T follicular helper cell (primary cell): Measurements from ENCODE around the gene NSRP1.
"Not testable (repeated sequence)": the region's sequence is repeated elsewhere in the genome, so short reads cannot be mapped to it uniquely, and the experiment has no call there.

Source experiments
- DNase-seq: peaks from one replicate; pipeline ENCODE4 v3.0.0-alpha.2; 2020; ENCODE audit warnings: low read depth

The NSRP1 gene

DNA sequence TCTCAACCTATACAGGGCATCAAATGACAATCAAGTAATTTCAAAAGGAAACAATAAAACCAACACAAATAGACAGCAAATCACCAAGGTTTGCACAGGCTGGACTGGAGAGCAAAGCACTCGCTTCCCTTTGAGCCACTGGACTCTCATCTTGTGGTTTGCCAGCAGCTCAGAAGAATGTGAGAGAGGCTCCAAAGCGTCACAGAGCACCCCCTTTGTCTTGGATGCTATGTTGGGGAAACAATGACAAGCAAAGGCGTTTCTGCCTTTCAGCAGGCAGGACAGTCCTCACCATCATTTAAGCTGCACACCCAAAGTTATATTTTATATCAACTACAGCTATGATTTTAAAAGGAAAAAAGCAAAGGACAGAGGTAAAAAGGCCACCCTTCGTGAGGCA lies 105.6 kb downstream of the NSRP1 start:
- DNase-seq, result no peak

DNA sequence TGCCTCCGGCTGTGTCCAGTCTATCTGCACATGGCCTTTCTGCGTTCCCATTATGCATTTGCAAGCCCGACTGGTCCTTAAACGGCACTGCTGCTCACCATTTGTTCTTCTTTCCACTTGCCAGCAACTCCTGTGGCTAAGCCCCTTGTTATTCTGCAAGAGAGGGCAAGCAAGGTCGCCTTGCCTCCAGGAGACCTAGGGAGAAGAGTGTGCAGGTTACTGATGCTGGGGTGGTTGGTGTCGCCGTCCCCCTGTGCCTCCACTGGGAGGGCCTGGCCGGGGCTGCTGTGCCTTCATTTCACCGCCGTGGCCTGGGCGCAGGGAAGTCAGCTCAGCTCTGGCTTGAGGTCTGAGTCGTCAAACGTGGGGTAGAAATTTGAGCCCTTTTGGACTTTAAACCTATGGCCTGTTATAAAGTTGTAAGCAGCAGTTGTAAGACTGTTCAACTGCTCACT lies 106.1 kb downstream of the NSRP1 start:
- DNase-seq, result no peak

DNA sequence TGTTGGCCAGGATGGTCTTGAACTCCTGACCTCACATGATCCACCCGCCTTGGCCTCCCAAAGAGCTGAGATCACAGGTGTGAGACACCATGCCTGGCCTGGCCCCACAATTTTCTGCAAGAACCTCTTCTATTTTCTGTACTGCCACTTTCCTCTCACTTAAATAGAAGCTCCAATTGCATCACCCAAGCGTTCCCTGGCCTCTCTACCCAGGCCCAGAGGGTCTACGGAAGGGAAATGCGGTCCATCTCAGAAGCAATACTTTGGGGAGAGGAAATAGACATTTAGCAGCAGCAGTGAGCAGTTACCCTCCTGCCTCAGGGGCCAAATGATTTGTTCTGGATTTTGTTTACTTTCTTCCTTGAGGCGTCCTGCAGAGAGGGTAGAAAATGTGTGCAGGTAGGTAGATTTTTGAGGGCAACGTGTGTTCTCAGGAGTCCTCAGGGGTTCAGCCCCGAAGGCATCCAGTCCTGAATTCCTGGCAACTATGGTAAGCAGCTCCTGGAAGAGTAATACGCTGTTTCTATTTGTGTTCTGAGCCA lies 107.9 kb downstream of the NSRP1 start:
- no peak for DNase-seq

DNA sequence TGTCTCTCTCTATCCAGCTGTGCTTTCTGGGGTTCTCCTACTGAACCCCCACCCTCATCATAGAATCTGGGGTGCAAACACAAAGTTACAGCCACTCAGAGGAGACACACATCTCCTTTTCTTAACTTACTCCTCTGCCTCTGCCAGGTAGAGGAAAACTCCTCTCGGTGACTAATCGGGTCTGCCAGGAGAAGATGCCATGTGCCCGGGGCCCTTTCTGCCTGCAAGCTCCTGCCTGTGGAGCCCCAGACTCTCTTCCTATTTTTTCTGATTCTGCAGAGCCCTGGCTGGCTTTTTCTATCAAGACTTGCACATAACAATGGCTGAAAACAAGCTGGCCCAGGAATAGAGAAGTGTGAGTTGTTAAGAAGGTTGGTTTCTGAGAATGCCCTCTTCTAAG lies 108.5 kb downstream of the NSRP1 start:
- no peak for DNase-seq

DNA sequence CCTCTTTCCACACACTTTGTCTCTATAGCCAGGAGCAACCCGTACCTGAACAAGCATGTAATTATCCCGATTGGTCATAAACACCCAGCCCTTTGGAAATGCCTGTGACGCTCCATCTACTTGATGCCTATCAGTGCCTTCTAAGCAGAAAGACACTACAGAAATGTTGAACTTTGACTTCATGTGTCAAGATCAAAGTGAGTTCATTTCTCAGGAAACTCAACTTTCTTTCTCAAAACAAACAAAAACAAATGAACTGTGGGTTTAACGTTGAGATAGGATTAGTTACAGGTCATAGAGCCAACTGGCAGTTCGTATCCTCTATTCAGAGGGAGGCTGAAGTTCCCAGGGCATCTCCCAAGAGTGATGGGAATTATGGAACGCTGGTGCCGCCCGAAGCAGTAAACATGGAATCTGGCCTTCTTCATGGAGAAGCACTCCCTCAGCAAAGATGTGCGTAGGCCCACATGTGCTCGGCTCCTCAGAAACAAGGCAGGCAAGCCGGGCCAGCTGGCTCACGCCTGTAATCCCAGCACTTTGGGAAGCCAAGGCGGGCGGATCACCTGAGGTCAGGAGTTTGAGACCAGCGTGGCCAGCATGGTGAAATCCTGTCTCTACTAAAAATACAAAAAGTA lies 109.4 kb downstream of the NSRP1 start:
- no peak for DNase-seq

DNA sequence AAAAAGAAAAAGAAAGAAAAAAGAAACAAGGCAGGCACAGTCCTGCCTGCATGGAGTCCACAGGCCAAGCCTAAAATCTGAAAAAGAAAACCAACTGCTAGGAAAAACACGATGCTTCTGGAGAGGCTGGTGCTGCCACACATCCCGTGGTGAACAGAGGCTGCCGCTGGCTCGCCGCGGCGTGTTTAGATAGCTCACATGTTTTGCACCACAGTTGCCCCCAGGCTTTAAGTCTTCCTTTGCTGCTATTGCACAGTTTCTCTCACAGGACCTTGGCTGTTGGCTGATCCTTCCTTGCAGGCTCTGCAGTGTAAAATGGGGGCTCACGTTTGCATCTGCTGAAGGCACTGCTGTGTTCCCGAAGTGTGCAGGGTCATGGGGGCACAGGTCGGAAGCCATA lies 110.3 kb downstream of the NSRP1 start:
- DNase-seq, result no peak

DNA sequence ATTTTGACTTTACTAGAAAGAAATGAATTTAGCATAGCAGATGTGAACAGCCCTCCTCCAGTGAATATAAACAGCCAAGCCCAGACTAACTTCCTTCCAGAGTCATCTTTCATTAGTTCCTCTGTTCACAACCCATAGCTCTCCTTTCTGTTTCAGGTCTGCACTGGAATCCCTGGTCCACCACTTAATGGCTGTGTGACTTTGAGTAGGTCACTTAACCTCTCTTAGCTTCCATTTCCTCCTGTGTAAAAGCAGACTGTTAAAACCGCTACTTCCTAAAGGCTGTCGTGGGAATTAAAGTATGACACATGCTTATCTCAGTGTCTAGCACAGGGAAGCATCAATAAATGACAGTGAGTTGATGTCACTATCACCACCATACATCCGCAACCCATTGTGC lies 111.4 kb downstream of the NSRP1 start:
- DNase-seq, result no peak

DNA sequence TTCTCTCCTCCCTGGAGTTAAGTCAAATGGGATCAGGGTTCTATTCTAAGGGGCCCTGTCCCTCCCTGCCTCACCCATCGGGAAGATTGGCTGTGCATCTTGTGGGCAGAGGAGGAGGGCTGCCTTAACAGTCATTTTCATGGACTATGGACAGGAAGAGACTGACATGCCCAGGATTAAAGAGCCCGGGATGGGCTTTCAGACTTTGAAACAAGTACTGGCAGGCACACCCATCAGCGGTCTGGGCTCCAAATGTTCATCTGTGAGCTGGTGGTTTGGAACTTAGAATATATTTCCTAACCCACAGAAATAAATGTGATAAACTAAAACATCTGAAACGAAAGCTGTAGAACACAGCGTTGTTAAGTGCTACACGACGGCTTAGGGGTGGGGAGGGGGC lies 112.4 kb downstream of the NSRP1 start:
- DNase-seq, result no peak

DNA sequence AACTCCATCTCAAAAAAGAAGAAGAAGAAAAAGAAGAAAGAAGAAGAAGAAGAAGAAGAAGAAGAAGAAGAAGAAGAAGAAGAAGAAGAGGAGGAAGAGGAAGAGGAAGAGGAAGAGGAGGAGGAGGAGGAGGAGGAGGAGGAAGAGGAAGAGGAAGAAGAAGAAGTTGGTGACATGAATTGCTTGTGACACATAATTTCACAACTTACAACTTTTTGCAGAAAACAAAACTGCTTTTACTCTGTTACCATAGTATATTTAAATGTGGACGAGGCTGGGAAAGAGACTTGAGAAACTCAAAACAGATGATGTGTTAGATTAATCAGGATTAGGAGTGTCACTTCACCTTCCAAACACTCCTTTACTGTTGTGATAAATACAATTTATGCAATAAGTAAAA lies 113.4 kb downstream of the NSRP1 start:
- DNase-seq, result not testable (repeated sequence)

DNA sequence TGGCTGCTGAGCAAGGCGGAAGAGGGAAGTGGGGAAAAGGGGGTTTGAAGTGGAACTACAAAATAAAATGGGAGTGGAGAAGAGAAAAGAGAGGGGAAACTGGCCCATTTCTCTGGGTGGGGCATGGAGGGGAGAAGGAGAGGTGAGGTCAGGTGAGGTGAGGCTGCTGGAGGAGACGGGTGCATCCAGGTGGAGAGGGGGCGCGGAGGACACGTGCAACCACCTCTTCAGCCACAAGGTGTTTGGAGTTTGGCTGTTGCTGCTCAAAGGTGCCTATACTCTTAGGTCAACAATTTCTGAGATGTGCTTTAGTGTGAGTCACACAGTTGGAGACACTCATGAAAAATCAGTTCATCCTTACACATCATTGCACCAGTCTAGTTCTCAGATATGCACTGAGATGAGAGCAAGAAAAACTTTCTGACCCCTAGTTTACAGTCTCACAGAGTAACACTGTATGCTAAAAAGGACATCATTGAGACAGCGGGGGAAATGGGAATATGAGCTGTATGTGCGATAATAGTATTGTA lies 114.0 kb downstream of the NSRP1 start:
- no peak for DNase-seq

DNA sequence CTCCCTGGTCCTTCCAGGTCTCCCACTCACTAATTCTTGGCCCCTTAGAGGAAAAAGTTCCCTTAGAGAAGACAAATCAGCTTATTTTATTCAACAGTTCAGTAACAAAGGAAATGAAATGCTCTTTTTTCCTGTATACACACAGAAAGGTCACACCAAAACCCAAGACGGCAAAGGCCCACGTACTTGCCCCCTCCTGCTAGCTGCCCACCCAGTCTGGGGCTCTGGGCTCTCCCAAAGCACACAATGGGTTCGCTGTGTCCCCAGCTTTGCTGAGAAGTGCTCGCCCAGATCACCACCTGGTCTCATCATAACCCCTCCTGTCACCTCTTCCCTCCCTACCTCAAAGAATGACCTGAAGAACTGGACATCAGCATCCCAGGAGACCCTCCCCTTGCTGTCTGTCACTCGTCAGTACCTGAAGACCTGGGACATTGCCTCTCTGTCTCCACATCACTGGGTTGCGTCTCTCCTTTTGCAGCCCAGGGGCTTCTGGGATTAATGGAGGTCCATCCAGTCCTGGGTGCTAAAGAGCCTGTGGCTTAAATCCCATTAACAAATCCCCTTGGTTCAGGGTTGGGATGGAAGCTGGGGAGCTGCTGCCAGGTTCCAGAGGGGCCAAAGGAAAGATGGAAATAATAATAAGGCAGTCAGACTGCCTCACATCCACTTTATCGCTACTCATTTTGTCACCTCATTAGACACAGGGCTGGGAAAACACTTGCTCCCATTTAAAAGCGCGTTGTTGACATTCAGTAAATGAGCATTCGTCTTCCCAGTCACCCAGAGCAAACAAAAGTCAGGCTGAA lies 115.6 kb downstream of the NSRP1 start:
- DNase-seq, result no peak

DNA sequence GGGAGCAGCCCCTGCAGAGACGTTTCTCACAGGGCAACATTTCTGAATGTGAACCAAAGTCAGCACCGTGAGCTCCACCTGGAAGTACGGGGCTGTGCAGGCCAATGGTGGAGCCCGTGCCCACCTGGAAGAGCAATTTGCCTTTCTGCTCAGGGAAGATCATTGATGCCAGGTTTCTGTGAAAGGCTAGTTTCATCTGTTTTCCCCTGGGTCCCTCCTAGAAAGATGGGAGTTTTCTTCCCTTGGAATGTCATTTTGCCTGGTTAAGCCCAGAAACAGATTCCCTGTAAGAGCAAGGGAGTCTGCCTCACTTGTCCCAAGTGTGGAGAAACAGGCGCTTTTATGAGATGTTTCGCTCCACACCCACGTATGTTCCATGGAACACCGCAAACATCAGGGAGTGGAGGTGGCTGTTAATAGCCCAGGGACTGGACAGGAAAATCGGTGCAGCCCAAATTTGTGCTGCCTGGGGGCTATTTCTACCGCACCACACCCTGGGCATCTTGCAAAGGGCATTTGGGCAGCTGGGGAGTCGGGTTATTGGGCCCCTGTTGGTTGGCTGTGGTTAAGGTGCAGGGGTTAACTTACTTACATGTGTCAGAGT lies 116.3 kb downstream of the NSRP1 start:
- DNase-seq, result no peak

DNA sequence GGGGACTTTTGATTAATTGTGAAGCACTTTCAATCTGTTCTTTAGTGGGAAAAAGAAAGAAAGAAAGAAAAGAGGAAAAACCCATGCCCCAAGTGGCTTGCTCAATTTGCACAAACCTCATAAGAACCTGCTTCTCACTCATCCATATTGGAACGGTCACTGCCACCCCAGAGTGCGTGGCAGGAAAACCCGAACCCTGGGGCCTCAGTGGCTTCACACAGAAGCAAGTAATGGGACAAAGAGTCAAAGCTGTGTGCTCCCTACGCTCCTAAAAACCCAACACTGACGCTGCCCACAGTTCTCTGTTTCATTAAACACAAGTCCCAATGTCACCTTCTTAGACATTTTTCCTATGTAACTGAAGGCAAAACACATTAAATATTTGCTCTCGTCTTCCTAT lies 117.7 kb downstream of the NSRP1 start:
- no peak for DNase-seq

DNA sequence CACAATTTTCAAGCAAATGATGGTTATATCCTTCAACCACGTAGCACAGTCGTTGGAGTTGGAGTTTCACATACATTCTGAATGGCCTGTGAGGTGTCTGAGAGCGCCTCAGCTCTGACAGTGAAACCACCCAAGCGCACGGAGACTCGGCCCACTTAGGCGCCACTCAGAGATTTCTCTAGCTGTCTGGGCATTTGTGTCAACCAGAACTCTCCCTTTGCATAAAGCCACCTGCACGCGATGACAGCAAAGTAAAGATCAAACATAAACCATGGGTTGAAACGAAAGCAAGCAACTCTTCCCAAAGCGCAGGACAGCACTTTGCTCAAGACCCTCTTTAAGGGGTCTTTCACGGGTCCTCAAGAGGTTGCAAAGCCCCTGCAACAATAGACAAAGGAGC lies 118.3 kb downstream of the NSRP1 start:
- DNase-seq, result no peak

DNA sequence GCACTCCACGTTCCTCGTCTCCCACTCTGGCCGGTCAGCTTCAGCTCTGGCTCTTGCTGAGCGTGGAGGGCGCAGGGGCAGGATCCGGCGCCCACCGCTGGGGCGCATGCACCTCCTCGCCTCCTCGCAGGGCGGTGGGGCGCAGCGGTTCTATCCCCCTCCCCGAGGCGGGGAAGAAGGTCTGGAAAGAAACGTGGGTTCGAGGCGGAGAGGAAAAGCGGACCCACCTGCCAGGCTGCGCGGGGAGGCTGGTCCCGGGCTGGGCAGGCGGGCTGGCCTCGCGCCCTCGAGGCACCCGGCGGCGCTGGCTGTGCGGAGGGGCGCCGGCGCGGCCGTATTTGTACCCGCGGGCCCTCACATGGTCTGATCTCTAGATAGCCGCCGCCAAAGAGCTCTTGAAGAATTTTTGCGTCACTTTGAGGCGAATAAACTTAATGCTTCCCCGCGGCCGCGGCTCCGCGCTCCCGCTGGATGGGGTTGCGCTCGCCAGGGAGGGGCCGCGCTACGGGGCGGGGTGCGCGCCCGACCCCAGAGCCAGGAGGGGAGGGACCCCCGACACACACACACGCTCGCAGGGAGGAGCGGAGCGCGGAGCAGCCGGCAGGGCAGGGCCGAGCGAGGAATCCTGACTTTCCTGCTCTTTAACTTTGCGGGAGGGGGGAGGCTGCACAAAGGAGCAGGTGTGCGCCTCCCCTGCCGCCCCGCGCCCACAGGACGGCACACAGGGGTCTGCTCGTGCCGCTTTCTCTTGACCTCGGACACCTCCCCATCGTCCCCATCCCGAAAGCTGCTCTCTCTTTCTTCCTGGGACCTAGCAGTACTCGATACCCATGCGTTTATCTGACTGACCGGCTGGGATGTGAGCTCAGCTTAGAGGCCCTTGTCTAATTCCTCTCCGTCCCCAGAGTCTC lies 119.0 kb downstream of the NSRP1 start, which contains the start of gene SLC6A4:
TSS of gene SLC6A4 (minus strand) at position 312 of the 911 bp plus-strand sequence. CDS start 13,739 bp downstream, outside the sequence.
- DNase-seq, result no peak
